Spleen (tissue), 11 donors: Measurements from ENCODE around the gene GUCA2B. TPM values are rescaled to one million over a fixed set of nuclear protein-coding genes. Genes with fewer than 3 reads are reported as not detected.

Source experiments
- DNase-seq: peaks from one replicate; pipeline ENCODE4 v3.0.0-alpha.2; 2020
- H3K27ac ChIP-seq, 8 donors: fragments of 200-600 bp; sonication (generic) in 7 of 8; 1 replicate in 4 of 8; 2 replicates in 4 of 8; pipeline versions ENCODE4 v1.5.0 to v1.8.0; 2016 to 2021; ENCODE audit warnings: inconsistent platforms in 4 of 8, mild to moderate bottlenecking in 4 of 8, moderate library complexity in 1 of 8
- H3K27me3 ChIP-seq, 7 donors: fragments of 200-600 bp; sonication (generic) in 6 of 7; replicated peaks in 1 of 7; 1 replicate in 4 of 7; 2 replicates in 3 of 7; pipeline versions ENCODE4 v1.5.0 to v1.8.0; 2016 to 2021; ENCODE audit warnings: inconsistent platforms in 3 of 7, mild to moderate bottlenecking in 1 of 7
- H3K36me3 ChIP-seq, 6 donors: fragments of 200-600 bp; sonication (generic) in 5 of 6; 1 replicate in 4 of 6; 2 replicates in 2 of 6; pipeline versions ENCODE4 v1.5.0 to v1.8.0; 2016 to 2021; ENCODE audit warnings: inconsistent platforms in 2 of 6
- H3K4me1 ChIP-seq, 6 donors: fragments of 200-600 bp; sonication (generic) in 5 of 6; 1 replicate in 3 of 6; 2 replicates in 3 of 6; pipeline versions ENCODE4 v1.5.0 to v1.8.0; 2016 to 2021; ENCODE audit warnings: inconsistent platforms in 3 of 6
- H3K4me3 ChIP-seq, 8 donors: fragments of 200-600 bp; sonication (generic) in 7 of 8; 1 replicate in 4 of 8; 2 replicates in 4 of 8; pipeline versions ENCODE4 v1.5.0 to v1.8.0; 2016 to 2021; ENCODE audit warnings: inconsistent platforms in 4 of 8, mild to moderate bottlenecking in 4 of 8, moderate library complexity in 2 of 8
- H3K9me3 ChIP-seq, 8 donors: fragments of 200-600 bp; sonication (generic) in 7 of 8; 1 replicate in 4 of 8; 2 replicates in 4 of 8; pipeline versions ENCODE4 v1.5.0 to v1.8.0; 2016 to 2021; ENCODE audit warnings: inconsistent platforms in 4 of 8
- POLR2A ChIP-seq, 3 donors: fragments of 450-650 bp; IDR thresholded peaks; one replicate each; pipeline ENCODE4 v1.5.1; 2017; ENCODE audit warnings: antibody characterized with exemption in 3 of 3, mild to moderate bottlenecking in 1 of 3
- POLR2AphosphoS5 ChIP-seq, 3 donors: sonication (generic); formaldehyde crosslinking; IDR thresholded peaks; one replicate each; pipeline ENCODE4 v1.5.1; 2017; ENCODE audit warnings: antibody characterized with exemption in 3 of 3
- WGBS, 5 donors: extraction: QIAGEN DNeasy Blood & Tissue Kit in 3 of 5; methylation state at CpG; one replicate each; pipeline versions ENCODE4 v1.1.5 to v1.1.7; 2013 to 2018; 5-methylcytosine and 5-hydroxymethylcytosine counted together
- intact Hi-C: fragments of 100-400 bp; cut with DNase I; formaldehyde crosslinking; loops from one replicate; pipeline ENCODE4 v1.15.0; 2023; ENCODE audit warnings: low total_unique reads
- polyA plus RNA-seq, 3 donors: library from polyadenylated mRNA; stranded (reverse); fragments of 200-250 nt; gene quantifications; one replicate each; pipeline ENCODE4 v1.2.1, GENCODE V29; 2013
- total RNA-seq, 7 donors: library from RNA; depleted of rRNA in 3 of 7; stranded (reverse); fragments of >200 nt in 3 of 7; fragmentation: NEBNext Ultra II Directional in 4 of 7; extraction: Animal tissue kit (Norgen Biotek cat#: 25700) in 4 of 7; gene quantifications; one replicate each; pipeline versions ENCODE4 v1.1.0 to v1.2.1, GENCODE V29; 2016 to 2021
- TF ChIP-seq, protein P1 (sequence below), 11 experiments: fragments of 200-600 bp in 7 of 11; fragments of 450-650 bp in 4 of 11; sonication (generic) in 4 of 11; IDR thresholded peaks in 8 of 11; conservative IDR thresholded peaks in 3 of 11; 1 replicate in 7 of 11; 2 replicates in 4 of 11; pipeline versions ENCODE4 v1.4.0 to v1.8.0; 2016 to 2021; ENCODE audit warnings: antibody characterized with exemption in 11 of 11, inconsistent platforms in 4 of 11, mild to moderate bottlenecking in 1 of 11
- donor health status: healthy with polysubstance abuse.
- donor health status: DM: no; HTN: no; CAD: no; lungs with moderate emphysema.
- donor health status: DM: no; HTN: no; CAD: no.
- donor health status: Bipolar disorder and iron deficiency.
- donor health status: healthy.
- donor health status: DM: no; HTN: no; CAD: no.
- donor health status: DM: yes; HTN: yes; CAD: no.

The GUCA2B gene
- total and polyA plus RNA-seq, 10 donors, result not detected

DNA sequence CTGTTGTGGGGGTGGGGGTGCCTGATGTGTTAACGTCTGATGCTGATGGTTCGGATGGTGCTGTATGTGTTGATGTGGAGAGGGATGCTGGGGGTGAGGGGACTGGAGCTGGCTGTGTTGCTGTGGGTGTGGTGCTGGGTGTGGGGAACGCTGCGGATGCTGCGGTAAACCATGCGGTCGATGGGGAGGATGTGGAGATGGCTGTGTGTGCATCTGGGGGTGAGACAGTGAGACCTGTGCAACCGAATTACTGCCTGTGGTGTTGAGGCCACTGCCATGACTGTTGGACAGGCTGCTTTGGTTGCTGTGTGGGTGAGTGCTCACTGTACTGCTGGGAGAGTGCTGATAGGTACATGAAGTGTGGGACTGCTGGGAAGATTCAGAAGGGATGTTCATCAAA is 38.1 kb downstream of the GUCA2B start:
- no peaks in the 10 kb centered on the region for H3K9me3 ChIP-seq
- DNase-seq, result no peak
- intact Hi-C loops, result no loop called here
- WGBS, 5 donors, result 88 to 96% (median 95%) methylated on average over 8 of the region's 8 CpGs
- no peak overlapping the region for H3K27ac ChIP-seq
- H3K4me1 ChIP-seq, result no peaks in the 10 kb centered on the region
- H3K27me3 ChIP-seq, result no peaks in the 10 kb centered on the region
- H3K4me3 ChIP-seq, result no peak overlapping the region
- peaks cover 0 to 99% (median 56%) of the 10 kb centered on the region in 6 donors for H3K36me3 ChIP-seq
- peak in 1 of 3 donors; percentile 19 for TF ChIP-seq POLR2AphosphoS5 (IDR thresholded peaks at IDR 0.05)
- TF ChIP-seq, protein P1, sequence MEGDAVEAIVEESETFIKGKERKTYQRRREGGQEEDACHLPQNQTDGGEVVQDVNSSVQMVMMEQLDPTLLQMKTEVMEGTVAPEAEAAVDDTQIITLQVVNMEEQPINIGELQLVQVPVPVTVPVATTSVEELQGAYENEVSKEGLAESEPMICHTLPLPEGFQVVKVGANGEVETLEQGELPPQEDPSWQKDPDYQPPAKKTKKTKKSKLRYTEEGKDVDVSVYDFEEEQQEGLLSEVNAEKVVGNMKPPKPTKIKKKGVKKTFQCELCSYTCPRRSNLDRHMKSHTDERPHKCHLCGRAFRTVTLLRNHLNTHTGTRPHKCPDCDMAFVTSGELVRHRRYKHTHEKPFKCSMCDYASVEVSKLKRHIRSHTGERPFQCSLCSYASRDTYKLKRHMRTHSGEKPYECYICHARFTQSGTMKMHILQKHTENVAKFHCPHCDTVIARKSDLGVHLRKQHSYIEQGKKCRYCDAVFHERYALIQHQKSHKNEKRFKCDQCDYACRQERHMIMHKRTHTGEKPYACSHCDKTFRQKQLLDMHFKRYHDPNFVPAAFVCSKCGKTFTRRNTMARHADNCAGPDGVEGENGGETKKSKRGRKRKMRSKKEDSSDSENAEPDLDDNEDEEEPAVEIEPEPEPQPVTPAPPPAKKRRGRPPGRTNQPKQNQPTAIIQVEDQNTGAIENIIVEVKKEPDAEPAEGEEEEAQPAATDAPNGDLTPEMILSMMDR (IDR thresholded peaks at IDR 0.05 in 8 of 11, conservative IDR thresholded peaks at IDR 0.05 in 3 of 11), result no peak

DNA sequence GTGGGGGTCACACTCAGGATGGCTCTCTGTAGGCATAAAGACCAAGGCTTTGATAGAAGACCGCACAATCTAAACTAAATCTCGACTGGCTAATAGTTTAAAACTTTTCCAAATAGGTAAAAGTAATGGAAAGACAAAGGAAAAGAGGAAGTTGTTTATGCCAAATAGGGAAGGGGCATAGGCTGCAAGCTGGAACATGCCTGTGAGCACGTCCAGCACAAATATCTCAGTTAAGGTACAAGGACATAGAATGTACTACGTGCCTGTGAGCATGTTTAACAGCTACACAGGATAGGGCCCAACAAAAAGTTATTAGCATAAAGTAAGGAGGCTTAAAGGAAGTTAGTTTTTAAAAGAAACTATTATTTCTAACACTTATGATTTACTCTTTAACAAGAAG is 38.9 kb downstream of the GUCA2B start:
- H3K27ac ChIP-seq, result no peak overlapping the region
- intact Hi-C loops, result no loop called here
- TF ChIP-seq POLR2A (IDR thresholded peaks at IDR 0.05), result no peak
- TF ChIP-seq, protein P1 (IDR thresholded peaks at IDR 0.05 in 8 of 11, conservative IDR thresholded peaks at IDR 0.05 in 3 of 11), result no peak
- H3K36me3 ChIP-seq, result peaks cover 0 to 99% (median 58%) of the 10 kb centered on the region in 6 donors
- no peaks in the 10 kb centered on the region for H3K9me3 ChIP-seq
- no peaks in the 10 kb centered on the region for H3K4me1 ChIP-seq
- 86 to 92% (median 90%) methylated on average over 4 of the region's 4 CpGs for WGBS, 5 donors
- no peak for DNase-seq
- H3K27me3 ChIP-seq, result no peaks in the 10 kb centered on the region
- H3K4me3 ChIP-seq, result no peak overlapping the region

DNA sequence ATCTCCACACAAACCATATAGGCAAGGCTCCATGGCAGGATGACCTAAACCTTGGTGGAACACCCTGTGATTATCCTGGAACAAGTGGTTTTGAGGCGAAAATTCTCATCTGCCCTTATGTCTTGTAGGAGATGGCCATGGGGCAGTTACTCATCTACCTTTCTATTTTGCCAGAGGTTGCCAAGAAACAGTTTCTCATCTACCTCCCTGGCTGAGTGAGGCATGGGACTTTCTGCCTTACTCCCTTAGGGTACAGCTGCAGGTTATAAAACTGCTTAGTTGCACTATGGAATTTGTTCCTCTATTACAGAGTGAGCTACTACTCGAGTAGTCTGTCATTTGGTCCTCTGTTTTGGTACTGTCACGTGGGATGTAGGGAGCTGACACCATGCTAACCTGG is 42.6 kb downstream of the GUCA2B start:
- WGBS, 5 donors, result 87 to 100% (median 95%) methylated on average over 3 of the region's 3 CpGs
- Histone ChIP-seq H3K27me3 (no peaks in the 10 kb centered on the region), H3K4me1 (no peaks in the 10 kb centered on the region), H3K36me3 (peaks cover 0 to 89% (median 44%) of the 10 kb centered on the region in 6 donors), H3K9me3 (no peaks in the 10 kb centered on the region), H3K27ac (no peak overlapping the region), H3K4me3 (no peak overlapping the region)
- TF ChIP-seq POLR2A (IDR thresholded peaks at IDR 0.05), result no peak
- no peak for TF ChIP-seq POLR2AphosphoS5 (IDR thresholded peaks at IDR 0.05)
- TF ChIP-seq, protein P1 (IDR thresholded peaks at IDR 0.05 in 8 of 11, conservative IDR thresholded peaks at IDR 0.05 in 3 of 11), result no peak
- intact Hi-C loops, result no loop called here
- DNase-seq, result no peak

- intact Hi-C loops, result no loop called here
- H3K4me1 ChIP-seq, result no peaks in the 10 kb centered on the region
- H3K9me3 ChIP-seq, result peaks cover 0 to 22% (median 19%) of the 10 kb centered on the region in 8 donors
- WGBS, 5 donors, result 89 to 96% (median 92%) methylated on average over 5 of the region's 5 CpGs
- H3K27ac ChIP-seq, result no peak overlapping the region
- TF ChIP-seq POLR2AphosphoS5 (IDR thresholded peaks at IDR 0.05) (no peak), POLR2A (IDR thresholded peaks at IDR 0.05) (no peak)
- TF ChIP-seq, protein P1 (IDR thresholded peaks at IDR 0.05 in 8 of 11, conservative IDR thresholded peaks at IDR 0.05 in 3 of 11), result no peak
- H3K4me3 ChIP-seq, result no peak overlapping the region
- no peaks in the 10 kb centered on the region for H3K27me3 ChIP-seq
- H3K36me3 ChIP-seq, result peaks cover 1 to 92% (median 44%) of the 10 kb centered on the region in 6 donors
- DNase-seq, result no peak
These were observed 45.0 kb downstream of the GUCA2B start for GRCh38 chr1:42198251-42198650.
